GM19455 (cell line): ENCODE measurements around the gene NACC2.
"Not testable (repeated sequence)": the region's sequence is repeated elsewhere in the genome, so short reads cannot be mapped to it uniquely, and the experiment has no call there.

Source experiments
- ATAC-seq: cut with Tn5 transposase; IDR thresholded peaks from one replicate; pipeline ENCODE4 v1.9.1; 2021; ENCODE audit not compliant: unreplicated experiment

Gene NACC2

DNA sequence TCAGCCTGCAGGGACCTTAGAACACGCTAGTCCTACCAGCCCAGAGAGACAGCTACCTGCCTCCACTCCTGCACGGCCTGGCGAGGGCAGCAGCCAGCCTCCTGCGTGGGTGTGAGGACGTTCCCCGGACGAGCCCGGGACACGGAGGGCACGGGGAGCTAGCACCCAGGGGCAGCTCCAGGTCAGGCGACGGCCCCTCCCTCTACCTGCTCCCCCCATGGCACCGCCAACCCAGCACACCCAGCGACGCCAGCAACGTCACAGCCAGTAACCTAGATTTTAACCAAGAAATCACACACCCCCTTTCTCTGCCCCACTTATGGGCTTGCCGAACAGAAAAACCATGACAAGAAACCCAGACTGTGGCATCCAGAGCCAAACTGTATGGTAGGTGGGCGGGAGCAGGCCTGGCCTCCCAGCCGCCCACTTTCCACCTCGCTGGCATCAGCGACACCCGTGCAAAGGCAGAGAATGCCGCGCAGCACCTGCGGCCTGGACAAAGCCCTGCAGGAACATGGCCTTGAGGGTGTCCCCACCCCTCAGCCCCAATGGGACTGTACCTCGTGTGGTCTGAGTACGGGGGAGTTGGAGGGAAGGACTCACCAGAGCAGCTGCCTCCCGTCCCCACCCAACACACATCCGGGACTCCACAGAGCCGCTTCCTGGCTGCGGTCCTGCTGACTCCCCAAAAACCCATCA, 47.9 kb downstream of the NACC2 start:
- ATAC-seq: no peak

DNA sequence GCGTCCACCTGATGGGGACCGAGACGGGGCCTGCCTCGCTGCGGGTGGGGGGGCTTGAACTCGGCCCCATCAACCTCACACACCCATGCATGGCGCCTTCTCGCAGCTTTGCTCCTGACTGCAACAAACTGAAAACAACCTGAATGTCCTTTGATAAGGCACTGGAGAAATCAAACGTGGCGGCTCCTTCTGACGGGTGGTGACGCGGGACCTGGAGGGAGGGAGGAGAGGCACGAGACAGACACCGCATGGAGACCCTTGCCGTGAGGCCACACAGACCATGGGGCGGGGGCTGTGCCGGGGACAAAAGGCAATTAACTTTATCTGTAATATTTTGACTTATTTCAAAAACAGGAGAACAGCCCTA, 48.6 kb downstream of the NACC2 start:
- ATAC-seq: no peak

DNA sequence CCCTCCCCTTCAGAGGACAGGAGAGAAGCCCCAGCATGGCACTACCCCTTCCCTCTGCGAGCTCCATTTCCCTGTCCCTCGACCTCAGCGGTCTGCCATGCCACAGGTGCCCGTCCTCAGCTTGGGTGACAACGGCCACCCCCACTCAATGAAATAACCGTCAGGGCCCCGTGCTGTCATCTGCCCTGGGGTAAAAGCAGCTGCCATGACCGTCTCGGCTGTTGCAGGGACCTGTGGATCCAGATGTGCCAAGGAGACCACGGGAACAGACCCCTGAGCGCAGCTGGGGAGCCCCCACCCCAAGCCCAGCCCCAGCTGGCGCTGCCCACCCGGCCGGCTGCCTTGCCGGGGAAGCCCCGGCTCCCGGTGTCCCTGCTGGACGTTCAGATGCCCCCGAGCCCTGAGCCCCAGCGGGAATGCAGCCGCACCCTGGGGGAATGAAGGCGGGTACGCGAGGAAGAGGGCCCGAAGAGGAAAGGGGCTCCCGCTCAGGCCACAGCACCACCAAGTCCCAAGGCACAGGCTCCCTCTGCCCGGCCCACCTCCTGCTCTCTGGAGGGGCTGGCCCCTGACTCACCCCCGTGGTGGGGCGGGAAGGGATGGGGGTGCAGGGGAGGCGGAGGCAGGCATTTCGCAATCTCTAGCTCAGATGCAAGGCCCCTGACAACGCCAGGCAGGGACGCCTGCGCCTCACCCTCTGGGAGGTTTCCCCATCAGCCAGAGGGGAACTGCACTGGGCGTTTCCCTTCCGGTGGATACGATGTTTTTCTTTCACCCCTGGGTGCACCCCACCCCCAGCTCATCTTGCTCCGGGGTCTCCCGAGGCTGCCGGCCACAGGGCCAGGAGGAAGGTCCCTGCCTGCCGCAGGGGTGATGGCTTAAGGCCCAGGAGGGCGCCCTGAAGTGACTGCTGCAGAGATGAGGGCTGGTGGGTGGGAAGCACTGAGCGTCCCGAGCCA, 49.2 kb downstream of the NACC2 start:
- ATAC-seq: no peak

DNA sequence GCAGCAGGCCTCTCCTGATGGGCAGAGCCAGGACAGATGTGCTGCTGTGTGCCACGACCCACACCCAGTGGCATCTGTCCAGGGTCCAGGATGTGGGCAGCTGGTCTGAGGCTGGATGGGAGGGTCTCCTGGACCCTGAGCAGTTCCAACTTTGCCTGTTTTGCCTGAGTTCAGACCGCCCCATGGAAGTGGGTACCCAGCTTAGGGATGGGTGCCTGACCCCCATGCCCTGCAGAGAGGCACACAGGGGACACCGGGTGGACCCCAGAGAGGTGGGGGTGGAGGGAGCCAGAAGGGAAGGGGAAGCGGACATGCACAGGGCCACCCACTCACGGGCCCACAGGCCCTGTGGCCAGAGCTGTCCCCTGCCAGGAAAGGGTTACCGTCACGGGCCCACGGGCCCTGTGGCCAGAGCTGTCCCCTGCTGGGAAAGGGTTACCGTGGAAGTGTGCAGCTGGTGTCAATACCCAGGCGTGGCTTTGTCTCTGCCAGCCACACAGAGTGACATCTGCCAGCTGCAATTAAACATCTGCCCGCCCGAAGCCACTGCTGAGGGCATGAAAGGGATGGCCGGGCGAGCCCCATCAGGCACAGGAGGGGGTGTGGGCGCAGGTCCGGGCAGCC, 50.0 kb downstream of the NACC2 start:
- ATAC-seq: no peak

DNA sequence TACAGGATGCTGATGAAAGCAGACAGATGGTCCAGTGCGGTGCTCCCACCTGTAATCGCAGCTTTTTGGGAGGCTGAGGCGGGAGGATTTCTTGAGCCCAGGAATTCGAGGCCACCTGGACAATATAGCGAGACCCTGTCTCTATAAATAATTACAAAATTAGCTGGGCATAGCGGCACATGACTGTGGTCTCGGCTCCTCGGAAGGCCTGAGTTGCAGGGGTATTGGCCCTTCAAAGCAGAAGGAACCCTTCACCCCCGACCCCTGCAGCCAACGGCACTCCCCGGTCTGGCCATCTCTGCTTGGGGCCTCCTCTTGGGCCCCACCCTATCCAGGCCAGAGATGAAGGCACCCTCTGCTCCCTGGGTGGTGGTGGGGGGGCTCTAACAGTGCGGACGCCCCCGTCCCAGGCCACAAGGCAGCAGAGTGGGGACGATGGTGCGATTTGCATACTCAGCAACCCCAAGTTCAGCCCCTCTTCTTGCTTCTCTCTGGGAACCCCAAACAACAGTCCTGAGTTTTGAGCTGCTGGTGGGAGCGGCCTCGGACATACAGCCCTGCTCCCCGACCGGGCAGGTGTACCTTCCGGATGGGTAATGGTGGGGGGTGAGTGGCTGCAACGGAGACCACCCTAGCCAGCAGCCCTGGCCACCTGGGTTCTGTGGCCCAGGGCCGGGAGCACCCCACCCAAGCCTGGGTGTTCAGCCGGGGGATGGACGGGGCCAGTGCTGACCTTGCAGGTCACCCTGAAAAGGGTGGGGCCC, 50.7 kb downstream of the NACC2 start:
- ATAC-seq: no peak

DNA sequence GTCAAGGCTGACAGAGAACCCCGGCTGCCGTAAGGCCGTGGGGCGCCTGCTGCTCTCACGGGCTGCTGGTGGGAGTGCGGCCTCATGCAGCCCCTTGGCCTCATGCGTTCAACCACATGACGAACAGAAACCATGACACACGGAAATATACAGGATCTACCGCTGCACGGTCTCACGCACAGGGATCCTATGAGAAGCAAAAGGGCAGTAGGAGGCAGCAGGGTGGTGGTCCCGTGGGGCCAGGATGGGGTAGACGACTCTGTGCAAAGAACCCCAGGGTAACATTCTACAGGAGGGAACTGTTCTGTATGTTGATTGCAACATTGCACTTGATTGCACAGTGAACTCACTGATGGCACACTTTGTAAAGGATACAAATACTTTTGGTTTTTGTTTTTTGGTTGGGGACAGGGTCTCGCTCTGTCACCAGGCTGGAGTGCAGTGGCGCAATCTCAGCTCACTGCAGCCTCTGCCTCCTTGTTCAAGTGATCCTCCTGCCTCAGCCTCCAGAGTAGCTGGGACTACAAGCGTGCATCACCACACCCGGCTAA, 51.6 kb downstream of the NACC2 start:
- no peak for ATAC-seq

DNA sequence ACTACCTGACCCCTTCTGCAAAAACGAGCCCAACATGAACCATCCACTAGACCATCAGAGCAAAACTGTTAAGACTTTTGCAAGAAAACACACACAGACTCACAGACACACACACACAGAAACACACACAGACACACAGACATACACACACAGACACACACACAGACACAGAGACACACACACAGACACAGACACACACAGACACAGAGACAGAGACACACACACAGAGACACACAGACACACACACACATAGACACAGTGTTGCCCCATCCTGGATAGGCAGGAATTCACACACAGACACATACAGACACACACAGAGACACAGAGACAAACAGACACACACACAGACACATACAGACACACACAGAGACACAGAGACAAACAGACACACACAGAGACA, 52.5 kb downstream of the NACC2 start:
- no peak for ATAC-seq

DNA sequence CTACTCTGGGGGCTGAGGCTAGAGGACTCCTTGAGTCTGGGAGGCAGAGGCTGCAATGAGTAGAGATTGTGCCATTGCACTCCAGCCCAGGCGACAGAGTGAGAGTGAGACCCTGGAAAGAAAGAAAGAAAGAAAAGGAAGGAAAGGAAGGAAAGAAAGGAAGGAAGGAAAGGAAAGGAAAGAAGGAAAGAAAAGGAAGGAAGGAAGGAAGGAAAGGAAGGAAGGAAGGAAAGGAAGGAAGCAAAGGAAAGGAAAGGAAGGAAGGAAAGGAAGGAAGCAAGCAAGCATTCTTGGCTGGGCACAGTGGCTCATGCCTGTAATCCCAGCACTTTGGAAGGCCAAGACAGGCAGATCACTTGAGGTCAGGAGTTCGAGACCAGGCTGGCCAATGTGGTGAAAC, 54.2 kb downstream of the NACC2 start:
- not testable (repeated sequence) for ATAC-seq

DNA sequence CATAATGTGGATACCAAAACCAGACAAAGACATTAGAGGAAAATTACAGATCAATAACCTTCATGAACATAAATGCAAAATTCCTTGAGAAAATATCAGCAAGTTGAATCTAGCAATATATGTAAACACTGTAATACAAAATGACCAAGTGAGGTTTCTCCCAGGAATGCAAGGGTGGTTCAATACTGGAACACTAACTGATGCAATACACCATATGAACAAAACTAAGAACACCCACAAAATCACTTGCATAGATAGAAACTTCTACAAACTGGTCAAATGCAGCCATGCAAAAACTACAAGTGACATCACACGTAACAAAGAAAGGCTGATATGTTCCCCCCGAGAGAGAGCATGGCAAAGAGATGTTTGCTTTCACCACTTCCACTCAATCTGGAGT, 55.6 kb downstream of the NACC2 start:
- ATAC-seq: no peak

DNA sequence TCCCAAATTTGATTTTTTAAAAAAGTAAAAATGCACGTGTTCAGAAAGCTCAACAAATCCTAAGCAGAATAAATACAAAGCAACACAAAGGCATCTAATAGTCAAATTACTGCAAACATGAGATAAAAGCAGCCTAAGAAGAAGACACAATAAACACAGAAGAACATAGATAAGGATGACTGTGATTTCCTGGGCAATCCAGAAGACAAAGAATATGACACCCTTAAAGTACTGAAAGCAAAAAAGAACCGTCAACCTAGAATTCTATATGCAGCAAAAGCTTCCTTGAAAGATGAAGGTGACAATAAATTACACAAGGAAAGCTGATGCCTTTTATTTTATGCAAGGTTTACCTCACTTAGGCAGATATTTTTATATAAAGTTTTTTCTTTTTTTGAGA, 58.2 kb downstream of the NACC2 start:
- ATAC-seq: no peak

DNA sequence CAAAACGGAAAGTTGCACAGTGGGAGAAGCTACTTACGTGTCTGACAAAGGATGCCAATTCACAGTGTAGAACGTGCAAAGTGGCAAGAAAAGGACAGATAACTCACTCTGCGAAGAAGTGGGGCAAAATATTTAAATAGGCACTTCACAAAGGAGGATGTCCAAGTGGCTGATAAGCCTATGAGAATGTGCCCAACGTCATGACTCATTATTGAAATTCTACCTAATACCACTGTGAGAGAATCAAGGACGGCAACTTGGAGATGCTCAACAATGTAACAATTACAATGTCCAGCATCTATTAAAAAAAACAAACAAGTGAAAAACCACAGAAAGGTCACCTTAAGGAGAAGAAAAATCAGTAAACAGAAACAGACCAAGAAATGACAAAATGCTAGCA, 59.0 kb downstream of the NACC2 start:
- no peak for ATAC-seq

DNA sequence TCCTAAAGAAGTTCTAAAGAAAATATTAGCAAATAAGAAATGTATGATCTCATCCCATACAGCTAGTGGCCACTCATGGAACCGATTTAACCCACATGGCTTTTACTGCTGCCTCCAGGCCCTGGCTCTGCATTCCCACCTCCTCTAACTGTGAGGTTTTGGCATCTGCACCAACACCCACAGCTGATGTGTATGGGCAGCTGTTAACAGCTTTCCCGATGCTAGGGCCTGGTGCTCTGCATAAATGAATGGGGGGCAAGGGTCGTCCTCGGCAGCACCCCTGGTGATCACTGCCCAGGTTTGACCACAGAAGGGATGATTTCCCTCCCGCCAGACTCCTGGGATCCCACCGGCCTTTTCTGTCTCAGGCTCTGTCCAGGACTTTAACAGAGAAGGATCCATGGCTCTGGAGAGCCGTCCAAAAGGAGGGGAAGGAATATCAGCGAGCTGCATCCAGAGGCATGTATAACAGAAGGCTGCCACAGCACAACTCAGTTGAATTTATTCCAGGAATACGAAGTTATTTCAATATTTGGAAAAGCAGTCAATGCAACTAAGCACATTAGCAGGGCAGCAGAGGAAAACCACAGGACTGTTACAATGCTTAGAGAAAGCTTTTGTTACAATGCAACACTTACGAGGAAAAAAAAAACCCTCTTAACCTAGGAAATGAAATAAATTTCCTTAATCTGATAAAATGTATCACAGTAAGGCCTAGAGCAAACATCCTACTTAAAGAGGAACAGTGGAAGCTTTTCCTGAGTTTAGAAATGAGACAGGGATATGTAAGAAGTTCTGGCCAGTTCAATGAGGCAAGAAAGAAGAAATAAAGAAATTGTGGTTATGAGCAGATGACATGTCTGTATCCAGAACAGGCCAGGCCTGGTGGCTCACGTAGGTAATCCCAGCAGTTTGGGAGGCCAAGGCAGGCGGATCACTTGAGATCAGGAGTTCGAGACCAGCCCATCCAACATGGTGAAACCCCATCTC, 63.1 kb downstream of the NACC2 start:
- no peak for ATAC-seq

DNA sequence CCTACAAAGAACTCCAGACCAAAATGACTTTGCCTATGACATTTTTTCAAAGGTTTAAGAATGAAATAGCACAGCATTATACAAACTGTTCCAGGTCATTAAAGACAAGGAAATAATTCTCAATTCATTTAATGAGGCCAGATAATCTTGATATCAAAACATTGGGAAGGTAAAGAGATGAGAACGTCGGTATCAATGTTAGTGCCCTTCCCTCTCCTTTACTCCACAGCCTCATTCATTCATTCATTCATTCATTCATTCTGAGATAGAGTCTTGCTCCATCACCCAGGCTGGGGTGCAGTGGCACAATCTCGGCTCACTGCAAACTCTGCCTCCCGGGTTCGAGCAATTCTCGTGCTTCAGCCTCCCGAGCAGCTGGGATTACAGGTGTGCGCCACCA, 64.0 kb downstream of the NACC2 start:
- ATAC-seq: no peak

DNA sequence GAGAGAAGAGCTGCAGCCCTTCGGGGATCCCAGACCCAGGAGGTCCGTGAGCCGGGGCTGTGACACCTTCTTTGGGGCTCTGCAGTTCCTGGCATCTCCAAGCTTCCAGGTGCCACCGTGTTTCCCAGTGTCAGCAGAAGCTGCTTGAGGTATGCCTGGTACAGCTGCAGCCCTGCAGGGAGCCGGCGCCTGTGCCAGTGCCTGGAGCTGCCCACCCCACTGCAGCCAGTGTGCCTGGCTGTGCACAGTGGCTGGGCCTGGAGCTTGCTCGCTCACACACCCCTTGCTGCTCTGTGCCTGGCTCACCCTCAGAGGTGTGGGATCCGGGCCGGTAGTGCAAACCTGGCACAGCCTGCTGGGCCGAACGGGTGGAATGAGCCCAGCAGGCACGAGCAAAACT, 65.5 kb downstream of the NACC2 start:
- no peak for ATAC-seq

DNA sequence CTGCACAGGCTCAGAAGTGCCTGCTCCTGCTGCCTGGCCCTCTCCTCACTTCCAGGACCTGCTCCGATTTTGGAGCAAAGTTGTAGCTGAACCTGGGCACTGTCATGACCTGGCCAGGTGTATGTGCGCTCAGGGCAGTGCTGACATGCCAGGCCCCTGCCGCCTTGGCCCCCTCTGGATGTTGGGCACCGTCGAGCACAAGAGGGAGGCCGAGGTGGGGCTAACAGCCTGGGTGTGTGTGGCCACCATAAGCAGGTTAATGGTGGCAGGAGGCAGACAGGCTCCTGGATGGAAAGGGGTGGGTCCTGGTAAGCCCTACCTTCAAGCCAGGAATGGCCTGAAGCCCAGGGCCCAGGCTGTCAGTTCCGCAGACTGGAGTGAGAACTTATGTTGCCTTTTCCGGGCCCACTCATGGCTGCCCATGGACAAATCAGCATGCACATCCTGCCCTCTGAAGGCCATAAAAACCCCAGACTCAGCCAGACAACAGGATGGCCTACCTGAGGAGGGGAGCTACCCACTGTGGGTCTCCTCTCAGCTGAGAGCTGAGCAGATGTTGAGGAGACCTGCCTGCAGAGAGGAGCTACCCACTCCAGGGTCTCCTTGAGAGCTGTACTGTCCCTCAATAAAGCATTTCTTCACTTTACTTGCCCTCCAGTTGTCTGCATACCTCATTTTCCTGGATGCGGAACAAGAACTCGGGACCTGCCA, 66.2 kb downstream of the NACC2 start:
- ATAC-seq: no peak

DNA sequence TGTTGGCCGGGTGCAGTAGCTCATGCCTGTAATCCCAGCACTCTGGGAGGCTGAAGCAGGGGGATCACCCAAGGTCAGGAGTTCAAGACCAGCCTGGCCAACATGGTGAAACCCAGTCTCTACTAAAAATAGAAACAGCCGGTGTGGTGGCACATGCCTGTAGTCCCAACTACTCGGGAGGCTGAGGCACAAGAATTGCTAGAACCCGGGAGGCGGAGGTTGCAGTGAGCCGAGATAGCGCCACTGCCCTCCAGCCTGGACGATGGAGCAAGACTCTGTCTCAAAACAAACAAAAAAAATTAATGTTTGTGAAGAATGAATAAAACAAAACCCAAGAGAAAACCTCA, 68.2 kb downstream of the NACC2 start:
- ATAC-seq: not testable (repeated sequence)

DNA sequence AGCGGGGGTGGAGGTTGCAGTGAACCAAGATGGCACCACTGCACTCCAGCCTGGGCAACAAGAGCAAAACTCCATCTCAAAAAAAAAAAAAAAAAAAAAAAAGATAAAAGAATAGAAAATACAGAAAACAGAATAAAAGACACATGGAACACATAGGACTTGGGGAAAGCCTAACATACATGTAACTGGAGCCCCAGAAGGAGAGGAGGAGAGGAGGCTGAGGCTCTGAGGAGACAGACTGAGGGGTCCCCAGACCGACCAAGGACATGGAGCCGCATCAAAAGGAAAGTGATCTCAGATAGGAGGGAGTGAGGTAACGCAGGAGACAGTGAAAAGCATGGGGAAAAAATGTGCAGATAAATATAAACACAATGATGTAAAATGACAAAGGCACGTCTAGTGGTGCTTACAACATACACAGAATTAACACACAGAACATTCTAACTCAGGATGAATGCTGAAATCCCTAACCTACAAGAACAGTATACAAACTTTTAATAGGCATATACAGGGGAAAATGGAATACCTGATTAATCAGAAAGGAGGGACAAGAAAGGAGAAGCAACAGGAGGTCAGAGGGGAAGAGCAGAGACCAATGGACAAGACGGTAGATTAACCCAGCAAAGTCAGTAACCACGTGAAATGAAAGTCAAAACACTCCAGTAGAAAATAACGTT, 68.7 kb downstream of the NACC2 start:
- ATAC-seq: no peak

DNA sequence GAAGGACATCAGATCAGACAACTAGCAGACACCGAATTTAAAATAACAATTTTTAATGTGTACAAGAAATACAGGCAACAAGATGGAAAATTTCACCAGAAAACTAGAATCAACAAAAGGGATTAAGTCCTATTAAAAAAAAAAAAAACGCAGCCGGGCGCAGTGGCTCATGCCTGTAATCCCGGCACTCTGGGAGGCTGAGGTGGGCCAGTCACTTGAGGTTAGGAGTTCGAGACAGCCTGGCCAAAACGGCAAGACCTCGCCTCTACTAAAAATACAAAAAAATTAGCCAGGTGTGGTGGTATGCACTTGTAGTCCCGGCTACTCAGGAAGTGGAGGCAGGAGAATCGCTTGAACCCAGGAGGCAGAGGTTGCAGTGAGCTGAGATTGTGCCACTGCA, 69.6 kb downstream of the NACC2 start:
- no peak for ATAC-seq
